PC-9 (cell line): ENCODE data around the gene BNIPL. TPM values are rescaled to one million over a fixed set of nuclear protein-coding genes. Genes with fewer than 3 reads are reported as not detected.

ENCODE experiments used
- BruUV-seq: library from RNA; stranded (reverse); fragments of 400-500 nt; replicated peaks from 2 replicates; lab custom pipeline; 2021; lab: Mats Ljungman, UMichigan
- CTCF ChIA-PET: fragments of 300-600 bp; sonication (Branson Sonifier 250); formaldehyde crosslinking; loops from one replicate; lab custom pipeline; 2022; ENCODE audit warnings: antibody characterized with exemption; lab: Charles Lee
- POLR2A ChIA-PET: fragments of 300-600 bp; sonication (Branson Sonifier 250); formaldehyde crosslinking; loops from one replicate; lab custom pipeline; 2022; ENCODE audit warnings: antibody characterized with exemption; ENCODE audit not compliant: unreplicated experiment; lab: Charles Lee
- DNase-seq, 2 experiments: peaks; one replicate each; pipeline versions ENCODE4 v3.0.0 to v3.0.0-alpha.2; 2015 to 2022; ENCODE audit warnings: mixed read lengths in 1 of 2
- H2AFZ ChIP-seq: fragments of 200-600 bp; sonication (generic); 2 replicates; pipeline ENCODE4 v1.8.1; 2017; ENCODE audit warnings: antibody characterized with exemption
- H3F3A ChIP-seq: fragments of 200-600 bp; sonication (generic); 2 replicates; pipeline ENCODE4 v1.8.1; 2017; ENCODE audit warnings: antibody characterized with exemption, mild to moderate bottlenecking, low read depth; ENCODE audit not compliant: insufficient read depth
- H3K27ac ChIP-seq: fragments of 200-600 bp; sonication (generic); 2 replicates; pipeline ENCODE4 v1.6.1; 2016; ENCODE audit warnings: mixed run types
- H3K27me3 ChIP-seq: fragments of 200-600 bp; sonication (generic); 2 replicates; pipeline ENCODE4 v1.6.1; 2016; ENCODE audit warnings: low read depth, mixed run types; ENCODE audit not compliant: insufficient read depth
- H3K36me3 ChIP-seq: fragments of 200-600 bp; sonication (generic); 2 replicates; pipeline ENCODE4 v1.6.1; 2016; ENCODE audit warnings: low read depth, mixed run types
- H3K4me1 ChIP-seq: fragments of 200-600 bp; sonication (generic); replicated peaks from 2 replicates; pipeline ENCODE4 v1.6.1; 2016; ENCODE audit warnings: mixed run types; ENCODE audit not compliant: insufficient read depth
- H3K4me2 ChIP-seq: fragments of 200-600 bp; sonication (generic); 2 replicates; pipeline ENCODE4 v1.6.1; 2017; ENCODE audit warnings: mixed run types
- H3K4me3 ChIP-seq: fragments of 200-600 bp; sonication (generic); 2 replicates; pipeline ENCODE4 v1.6.1; 2016; ENCODE audit warnings: mixed run types
- H3K79me2 ChIP-seq: fragments of 200-600 bp; sonication (generic); 2 replicates; pipeline ENCODE4 v1.6.1; 2017; ENCODE audit warnings: low read depth, mixed run types
- H3K9me2 ChIP-seq: fragments of 200-600 bp; sonication (generic); 2 replicates; pipeline ENCODE4 v1.8.1; 2017; ENCODE audit warnings: mild to moderate bottlenecking; ENCODE audit not compliant: insufficient read depth
- H3K9me3 ChIP-seq: fragments of 200-600 bp; sonication (generic); 2 replicates; pipeline ENCODE4 v1.8.1; 2016; ENCODE audit warnings: low read depth; ENCODE audit not compliant: insufficient read depth
- H4K20me1 ChIP-seq: fragments of 200-600 bp; sonication (generic); 2 replicates; pipeline ENCODE4 v1.8.1; 2017; ENCODE audit not compliant: insufficient read depth
- EZH2 ChIP-seq: fragments of 200-600 bp; sonication (generic); IDR thresholded peaks from 2 replicates; pipeline ENCODE4 v1.8.0; 2017; ENCODE audit warnings: antibody characterized with exemption, low read depth
- intact Hi-C: fragments of 100-400 bp; cut with micrococcal nuclease; formaldehyde crosslinking; loops from one replicate; pipeline ENCODE4 v1.10.0; 2022; ENCODE audit not compliant: unreplicated experiment
- total RNA-seq: library from RNA; stranded (reverse); gene quantifications from 2 replicates; pipeline ENCODE4 v1.2.3, GENCODE V29; 2021
- TF ChIP-seq, protein P1 (sequence below): fragments of 200-600 bp; sonication (generic); conservative IDR thresholded peaks from 2 replicates; pipeline ENCODE4 v1.6.1; 2017; ENCODE audit warnings: mixed run types, antibody characterized with exemption, mild to moderate bottlenecking, moderate library complexity

The BNIPL gene
- total RNA-seq, 1 experiment from 2014 or later: 3.0 TPM

DNA sequence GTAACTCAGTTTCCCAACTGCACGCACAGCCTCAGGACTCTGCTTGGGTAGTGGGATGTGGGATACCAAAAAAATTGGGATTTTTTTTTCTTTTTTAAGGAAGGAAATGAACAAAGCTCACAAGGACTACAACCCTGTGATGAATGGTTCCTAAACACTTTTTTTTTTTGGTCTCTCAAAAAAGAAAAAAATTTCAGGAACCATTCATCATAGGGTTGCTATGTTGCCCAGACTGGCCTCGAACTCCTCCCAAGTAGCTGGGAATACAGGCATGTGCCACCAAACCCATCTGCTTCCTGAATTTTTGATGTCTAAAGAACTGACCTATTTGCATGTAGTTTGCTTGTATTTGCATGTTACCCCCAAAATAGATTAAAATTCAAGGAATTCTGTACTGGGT, 36.5 kb upstream of the BNIPL start:
- Histone ChIP-seq H3K36me3 (no peaks in the 10 kb centered on the region), H3K79me2 (no peaks in the 10 kb centered on the region), H3K4me3 (no peak overlapping the region), H3K27ac (no peak overlapping the region), H4K20me1 (no peaks in the 10 kb centered on the region), H2AFZ (no peak overlapping the region), H3K9me3 (no peaks in the 10 kb centered on the region), H3K4me2 (no peak overlapping the region), H3K27me3 (no peaks in the 10 kb centered on the region), H3K4me1 (peaks cover 24% of the 10 kb centered on the region), H3F3A (peaks cover 3% of the 10 kb centered on the region; the same call in 1 of the 2 replicates), H3K9me2 (no peaks in the 10 kb centered on the region)
- POLR2A ChIA-PET: no interaction called here
- DNase-seq: no peak
- CTCF ChIA-PET: no interaction called here
- intact Hi-C loops: loop anchor here (5.0 to 10.0 kb wide), 2 partner anchors 185 to 438 kb away; no protein-coding TSS in a partner anchor
- BruUV-seq: no TSS peak
- TF ChIP-seq EZH2: no peak
- TF ChIP-seq, protein P1, sequence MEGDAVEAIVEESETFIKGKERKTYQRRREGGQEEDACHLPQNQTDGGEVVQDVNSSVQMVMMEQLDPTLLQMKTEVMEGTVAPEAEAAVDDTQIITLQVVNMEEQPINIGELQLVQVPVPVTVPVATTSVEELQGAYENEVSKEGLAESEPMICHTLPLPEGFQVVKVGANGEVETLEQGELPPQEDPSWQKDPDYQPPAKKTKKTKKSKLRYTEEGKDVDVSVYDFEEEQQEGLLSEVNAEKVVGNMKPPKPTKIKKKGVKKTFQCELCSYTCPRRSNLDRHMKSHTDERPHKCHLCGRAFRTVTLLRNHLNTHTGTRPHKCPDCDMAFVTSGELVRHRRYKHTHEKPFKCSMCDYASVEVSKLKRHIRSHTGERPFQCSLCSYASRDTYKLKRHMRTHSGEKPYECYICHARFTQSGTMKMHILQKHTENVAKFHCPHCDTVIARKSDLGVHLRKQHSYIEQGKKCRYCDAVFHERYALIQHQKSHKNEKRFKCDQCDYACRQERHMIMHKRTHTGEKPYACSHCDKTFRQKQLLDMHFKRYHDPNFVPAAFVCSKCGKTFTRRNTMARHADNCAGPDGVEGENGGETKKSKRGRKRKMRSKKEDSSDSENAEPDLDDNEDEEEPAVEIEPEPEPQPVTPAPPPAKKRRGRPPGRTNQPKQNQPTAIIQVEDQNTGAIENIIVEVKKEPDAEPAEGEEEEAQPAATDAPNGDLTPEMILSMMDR: no peak

DNA sequence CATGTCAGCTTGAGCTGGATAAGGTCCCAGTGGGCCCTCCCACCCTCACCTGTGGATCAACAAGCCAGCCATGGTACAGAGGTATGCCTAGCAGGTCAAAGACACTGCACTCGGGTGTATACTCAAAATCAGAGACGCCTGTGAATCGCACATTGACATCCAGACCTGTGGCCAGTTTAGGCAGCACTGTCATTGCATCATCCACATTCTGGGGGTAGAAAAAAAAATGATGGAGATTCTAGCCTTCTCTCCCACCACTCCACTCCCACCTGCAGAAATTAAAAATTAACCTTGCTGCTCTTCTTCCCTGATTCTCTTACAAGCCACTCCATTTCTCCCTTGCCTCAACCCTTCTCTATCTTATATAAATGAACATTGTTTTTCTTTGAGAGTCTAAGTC, 36.0 kb upstream of the BNIPL start:
- no peak for TF ChIP-seq EZH2
- TF ChIP-seq, protein P1: no peak
- no peaks in the 10 kb centered on the region for H3K27me3 ChIP-seq
- peaks cover 4% of the 10 kb centered on the region for H3F3A ChIP-seq
- peaks cover 29% of the 10 kb centered on the region for H3K4me1 ChIP-seq
- H3K4me3 ChIP-seq: no peak overlapping the region
- intact Hi-C loops: no loop called here
- no peaks in the 10 kb centered on the region for H4K20me1 ChIP-seq
- H3K4me2 ChIP-seq: no peak overlapping the region
- H3K27ac ChIP-seq: no peak overlapping the region
- no peaks in the 10 kb centered on the region for H3K9me3 ChIP-seq
- H2AFZ ChIP-seq: no peak overlapping the region
- no peak for DNase-seq
- H3K36me3 ChIP-seq: no peaks in the 10 kb centered on the region
- ChIA-PET CTCF (no interaction called here), POLR2A (no interaction called here)
- no peaks in the 10 kb centered on the region for H3K9me2 ChIP-seq
- BruUV-seq: no TSS peak
- H3K79me2 ChIP-seq: no peaks in the 10 kb centered on the region

DNA sequence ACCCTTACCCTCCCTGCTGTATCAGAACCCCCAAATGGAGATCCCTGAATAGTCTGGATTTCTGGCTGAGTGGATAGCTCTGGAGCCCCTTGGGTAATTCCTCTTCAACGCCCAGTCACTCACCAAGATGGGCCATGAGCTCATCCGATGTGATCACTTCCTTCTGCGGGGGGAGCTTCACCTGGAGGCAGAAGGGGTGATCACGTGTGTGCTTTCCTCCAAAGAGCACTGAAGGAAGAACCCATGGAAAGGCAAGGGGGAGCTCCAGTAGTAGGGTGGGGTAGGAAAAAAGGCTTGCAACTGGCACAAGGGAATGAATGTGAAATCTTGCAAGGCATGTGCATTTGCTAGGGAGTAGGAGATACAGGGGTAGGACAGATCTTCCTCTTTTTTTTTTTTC, 34.8 kb upstream of the BNIPL start:
- no TSS peak for BruUV-seq
- H3F3A ChIP-seq: peaks cover 16% of the 10 kb centered on the region
- H3K4me1 ChIP-seq: peaks cover 36% of the 10 kb centered on the region
- H3K79me2 ChIP-seq: no peaks in the 10 kb centered on the region
- H3K27ac ChIP-seq: no peak overlapping the region
- intact Hi-C loops: no loop called here
- no peak overlapping the region for H3K4me2 ChIP-seq
- DNase-seq: no peak
- no peaks in the 10 kb centered on the region for H3K9me2 ChIP-seq
- CTCF ChIA-PET: interaction anchor here (0.6 kb wide), 1 partner anchor 27 kb away, joined by 5 read pairs; the partner anchor contains the start of gene CERS2
- no peak for TF ChIP-seq EZH2
- TF ChIP-seq, protein P1: no peak
- no peaks in the 10 kb centered on the region for H3K27me3 ChIP-seq
- no peaks in the 10 kb centered on the region for H3K36me3 ChIP-seq
- POLR2A ChIA-PET: interaction anchor here (0.6 to 0.7 kb wide), 2 partner anchors 304 to 742 kb away, joined by 4 read pairs; partner anchors contain the start of gene GOLPH3L
- no peaks in the 10 kb centered on the region for H4K20me1 ChIP-seq
- no peak overlapping the region for H2AFZ ChIP-seq
- H3K9me3 ChIP-seq: no peaks in the 10 kb centered on the region
- no peak overlapping the region for H3K4me3 ChIP-seq
